GM18867 (cell line): Measurements from ENCODE around the gene FAM9B.
A peak's percentile ranks its signal among the peaks of the same experiment; 100 is the strongest.
"Not testable (repeated sequence)": the region's sequence is repeated elsewhere in the genome, so short reads cannot be mapped to it uniquely, and the experiment has no call there.

Source experiments
- ATAC-seq: cut with Tn5 transposase; IDR thresholded peaks from one replicate; pipeline ENCODE4 v1.9.1; 2021; ENCODE audit warnings: mild to moderate bottlenecking, moderate library complexity; ENCODE audit not compliant: unreplicated experiment

The FAM9B gene

DNA sequence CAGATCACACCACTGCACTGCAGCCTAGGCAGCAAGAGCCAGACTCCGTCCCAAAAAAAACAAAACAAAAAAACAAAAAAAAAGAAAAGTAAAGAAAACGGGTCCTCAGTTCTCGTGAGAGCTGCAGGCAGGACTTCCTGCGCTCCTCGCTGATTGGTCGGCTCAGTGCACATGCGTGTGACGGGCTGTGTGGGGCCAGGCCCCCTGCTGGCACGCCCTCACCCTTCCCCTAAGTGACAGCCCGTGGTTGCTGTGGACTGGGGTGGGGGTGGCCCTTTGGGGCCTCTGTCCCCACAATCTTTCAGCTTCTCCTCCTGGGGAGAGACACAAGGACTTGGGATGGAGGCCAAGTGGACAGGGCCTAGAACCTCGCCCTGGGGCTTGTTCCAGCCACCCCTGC is at the start of gene FAM9B:
Gene FAM9B (minus strand): TSS at position 139 of the 400 bp plus-strand sequence. CDS start 1,141 bp downstream, outside the sequence.
- ATAC-seq, result no peak

DNA sequence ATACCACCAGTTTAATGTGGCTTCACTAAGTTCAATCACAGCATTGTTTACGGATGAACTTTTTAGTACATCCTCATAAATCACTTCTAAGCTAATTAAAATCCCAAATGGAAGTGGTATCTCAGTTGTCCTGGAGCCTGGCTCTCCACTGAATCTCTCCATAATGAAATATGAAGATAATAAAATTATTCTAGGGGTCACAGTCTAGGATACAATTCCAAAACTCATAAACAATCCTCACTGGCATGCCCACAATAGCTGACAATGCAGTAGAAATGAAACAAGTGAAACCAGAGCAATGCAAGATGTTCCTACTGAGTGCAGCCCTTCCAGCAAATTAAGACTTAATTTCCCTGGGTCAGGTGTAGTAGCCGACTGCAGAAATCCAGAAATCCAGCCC is 47.3 kb upstream of the FAM9B start:
- ATAC-seq, result no peak

DNA sequence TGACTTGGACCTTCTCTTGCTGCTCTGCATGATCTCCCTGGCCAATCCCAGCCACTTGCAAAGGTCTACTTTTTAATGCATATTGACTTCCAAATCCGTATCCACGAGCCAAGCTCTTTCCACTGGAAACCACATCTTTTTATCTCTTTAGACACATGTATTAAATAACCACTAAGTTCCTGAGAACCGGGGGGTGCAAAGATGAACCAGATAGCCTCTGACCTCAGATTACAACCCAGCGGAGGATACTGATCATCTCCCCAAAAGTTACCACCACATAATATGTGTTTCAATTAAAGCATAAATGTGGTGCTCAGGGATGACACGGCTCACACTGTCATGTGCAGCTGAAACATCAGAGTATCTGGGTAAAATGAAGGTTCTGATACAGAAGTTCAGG is 40.4 kb upstream of the FAM9B start:
- no peak for ATAC-seq

DNA sequence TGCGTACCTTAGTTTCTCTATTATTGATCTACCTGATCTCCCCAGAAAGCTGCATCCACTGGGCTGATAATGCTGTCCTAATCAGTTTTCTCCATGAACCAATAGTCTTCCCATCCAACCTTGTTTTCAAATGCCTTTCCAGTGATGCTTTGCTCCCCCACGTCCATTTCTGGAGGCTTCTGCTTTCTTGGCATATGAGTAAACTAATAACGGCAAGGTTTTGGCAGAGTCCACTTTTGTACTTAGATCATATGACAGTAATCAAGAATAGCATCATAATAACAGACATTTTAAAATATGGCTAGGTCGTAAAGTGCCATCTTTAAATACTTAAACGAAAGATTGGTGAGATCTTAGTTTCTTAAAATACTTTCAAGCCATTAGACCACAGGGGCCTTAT is 38.4 kb upstream of the FAM9B start:
- ATAC-seq, result no peak

DNA sequence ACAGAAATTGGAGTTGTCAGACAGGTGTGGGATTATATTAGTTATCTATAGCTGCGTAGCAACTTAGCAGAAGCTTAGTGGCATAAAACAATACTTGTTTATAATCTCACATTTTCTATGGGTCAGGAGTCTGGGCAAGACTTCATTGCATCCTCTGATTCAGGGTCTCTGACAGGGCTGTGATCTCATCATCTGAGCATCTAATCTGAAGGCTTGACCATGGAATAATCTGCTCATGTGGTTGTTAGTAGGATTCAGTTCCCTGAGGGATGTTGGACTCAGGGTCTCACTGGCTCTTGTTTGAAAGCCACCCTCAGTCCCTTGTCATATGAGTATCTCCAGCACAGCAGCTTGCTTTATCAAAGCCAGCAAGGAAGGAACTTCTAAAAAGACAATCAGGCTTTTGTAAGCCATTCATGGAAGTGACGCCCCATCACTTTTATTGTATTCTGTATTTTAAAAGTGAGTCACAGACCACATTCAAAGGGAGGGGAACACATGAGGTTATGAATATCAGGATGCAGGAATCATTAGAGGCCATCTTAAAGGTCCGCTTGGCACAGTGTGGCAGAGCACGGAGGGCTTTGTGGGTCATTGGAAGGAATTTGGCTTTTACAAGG is 37.2 kb upstream of the FAM9B start:
- no peak for ATAC-seq

DNA sequence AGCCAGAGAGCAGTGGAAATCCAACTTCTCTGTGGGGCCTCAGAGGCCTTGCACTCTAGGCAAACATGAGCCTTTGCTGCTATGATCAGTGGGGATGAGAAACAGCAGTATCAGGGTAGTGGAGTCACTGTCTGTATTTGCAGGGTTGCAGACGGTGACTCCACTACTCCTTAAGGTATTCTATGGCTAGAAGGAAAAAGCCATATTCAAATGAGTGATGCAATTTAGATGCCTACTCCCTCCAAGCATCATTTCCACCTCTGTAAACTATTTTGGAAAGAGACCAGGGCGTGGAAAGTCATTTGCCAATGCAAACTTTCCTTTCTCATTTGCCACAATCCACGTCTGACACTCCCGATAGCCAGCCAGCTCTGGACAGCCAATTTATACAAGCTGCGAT is 35.6 kb upstream of the FAM9B start:
- ATAC-seq, result no peak

DNA sequence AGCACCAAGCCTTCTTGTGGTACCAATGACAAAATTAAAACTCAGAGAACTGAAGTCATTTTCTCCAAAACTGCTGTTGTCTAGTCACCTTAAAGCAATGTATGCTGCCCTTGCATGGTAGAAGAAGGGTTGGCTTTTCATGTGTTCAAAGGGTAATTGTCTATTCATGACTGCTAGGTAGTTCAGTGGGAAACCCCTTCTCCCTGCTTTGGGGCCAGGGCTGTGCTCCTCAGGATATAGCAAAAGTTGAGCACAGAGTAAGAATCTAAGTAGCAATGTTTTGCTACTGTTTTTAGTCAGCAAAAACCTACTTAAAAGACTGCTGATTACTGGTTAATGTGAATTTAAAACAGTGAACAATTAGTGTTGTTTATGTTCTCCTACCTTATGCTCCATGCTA is 30.8 kb upstream of the FAM9B start:
- no peak for ATAC-seq

DNA sequence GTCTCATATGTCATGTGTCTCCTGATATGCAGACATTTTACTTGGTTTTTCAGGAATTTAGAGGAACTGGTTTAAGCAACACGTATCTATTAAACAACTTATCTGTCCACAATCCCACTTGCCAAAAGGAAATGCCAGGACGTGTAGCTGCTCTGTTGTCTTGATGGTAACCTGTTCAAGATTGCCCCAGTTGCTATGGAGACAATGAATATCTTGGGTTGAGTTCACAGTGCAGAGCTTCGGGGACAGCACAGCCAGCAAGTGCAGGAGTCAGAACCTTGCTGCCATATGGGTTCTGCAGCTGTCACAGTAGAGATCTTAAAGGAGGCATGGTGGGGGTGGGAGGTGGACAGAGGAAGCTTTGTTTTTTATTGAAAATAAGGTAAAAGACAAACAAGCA is 28.7 kb upstream of the FAM9B start:
- no peak for ATAC-seq

DNA sequence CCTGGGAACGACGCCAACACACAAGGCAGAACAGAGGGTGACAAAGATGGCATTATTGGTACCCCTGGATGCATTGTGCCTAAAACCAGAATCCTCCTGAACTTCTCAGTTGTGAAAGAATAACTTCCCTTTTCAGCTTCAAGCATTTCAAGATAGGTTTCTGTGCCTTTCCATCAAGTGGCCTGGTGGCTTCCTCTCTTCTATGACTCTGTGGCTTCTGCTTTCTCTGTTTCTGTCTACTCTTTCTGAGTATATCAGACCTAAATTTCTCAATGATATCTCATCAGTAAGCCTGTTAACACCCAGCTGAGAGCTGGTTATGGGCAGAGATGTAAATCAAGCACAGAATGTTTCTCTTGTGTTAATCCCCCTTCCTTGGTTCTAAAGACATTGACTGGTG is 21.4 kb upstream of the FAM9B start:
- peak; percentile 53 for ATAC-seq

DNA sequence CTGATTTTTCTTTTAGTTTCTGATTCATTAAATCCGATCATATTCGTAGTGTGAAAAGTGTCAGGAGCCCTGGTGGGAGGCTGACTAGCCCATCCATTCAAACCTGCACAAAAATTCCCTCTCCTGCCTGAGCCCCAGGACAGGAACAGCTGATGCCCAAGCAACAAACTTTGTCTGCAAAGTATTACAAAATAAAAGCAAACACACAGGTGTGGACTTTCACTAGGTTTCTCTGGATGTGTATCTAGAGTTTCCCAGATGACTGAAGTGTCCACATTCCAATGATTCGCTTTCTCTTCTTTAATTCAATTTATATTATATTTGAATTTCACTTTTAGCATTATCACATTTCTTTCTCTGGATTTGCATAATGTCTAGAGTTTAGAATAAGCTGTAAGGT is 18.2 kb upstream of the FAM9B start:
- no peak for ATAC-seq

DNA sequence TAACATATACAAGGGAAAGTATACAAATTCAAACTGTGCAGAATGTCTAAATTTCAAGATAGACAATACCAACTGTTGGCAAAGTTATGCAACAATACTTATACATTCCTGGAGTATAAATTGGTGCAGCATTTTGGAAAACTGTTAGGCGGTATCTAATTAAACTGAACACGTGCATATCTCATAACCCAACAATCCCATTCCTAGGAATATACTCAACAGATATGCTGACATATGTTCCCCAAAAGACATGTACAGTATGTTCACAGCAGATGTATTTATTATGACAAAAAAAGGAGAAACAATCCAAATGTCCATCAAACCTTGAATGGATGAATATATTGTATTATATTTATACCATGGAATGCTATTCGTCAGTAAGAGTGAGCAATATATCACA is 16.4 kb upstream of the FAM9B start:
- ATAC-seq, result no peak

DNA sequence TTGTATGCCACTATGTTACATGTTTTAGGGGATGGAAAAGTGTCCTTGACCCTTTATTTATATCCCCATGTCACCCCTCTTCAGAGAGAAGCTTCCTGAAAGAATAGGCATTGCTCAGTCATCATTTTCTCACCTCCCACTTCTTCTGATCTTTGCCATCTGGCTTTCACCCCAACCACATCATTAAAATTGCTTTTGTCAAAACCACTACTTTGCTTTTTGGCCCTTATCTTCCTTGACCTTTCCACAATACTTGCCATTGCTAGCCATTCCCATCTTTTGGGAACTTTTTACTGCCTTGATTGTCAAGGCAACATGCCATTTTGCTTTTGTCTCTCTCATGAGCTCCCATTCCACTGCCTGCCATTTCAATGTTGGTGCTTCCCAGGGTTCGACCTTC is 14.9 kb upstream of the FAM9B start:
- ATAC-seq, result no peak

DNA sequence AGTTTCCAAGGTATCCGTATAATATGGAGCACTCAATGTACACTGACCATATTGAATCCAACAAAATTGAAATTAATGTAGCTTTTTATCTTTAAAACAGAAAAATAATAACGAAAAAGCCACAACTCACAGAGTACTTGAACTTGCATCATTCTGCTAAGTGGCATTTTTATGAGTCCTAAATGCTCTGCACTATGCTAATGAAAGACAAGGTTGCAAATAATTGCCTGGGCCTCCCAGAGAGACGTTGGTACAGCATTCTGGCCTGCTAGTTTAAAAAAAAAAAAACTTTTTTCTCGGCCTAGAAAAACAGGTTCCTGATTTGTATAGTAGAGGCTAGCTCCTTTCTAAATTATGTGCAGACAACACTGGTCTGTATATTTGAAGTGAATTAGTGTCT is 4.3 kb upstream of the FAM9B start:
- ATAC-seq, result no peak

DNA sequence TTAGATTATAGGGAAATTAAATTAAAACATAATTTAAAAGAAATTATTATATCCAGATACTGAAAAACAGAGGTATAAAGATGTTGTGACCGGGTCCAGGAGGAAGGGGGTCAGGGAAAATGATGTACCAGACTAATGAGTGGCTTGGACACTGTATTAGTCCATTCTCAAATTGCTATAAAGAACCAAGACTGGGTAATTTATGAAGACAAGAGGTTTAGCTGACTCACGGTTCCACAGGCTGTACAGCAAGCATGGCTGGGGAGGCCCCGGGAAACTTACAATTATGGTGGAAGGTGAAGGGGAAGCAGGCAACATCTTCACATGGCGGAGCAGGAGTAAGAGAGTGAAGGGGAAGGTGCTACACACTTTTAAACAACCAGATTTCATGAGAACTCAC is 3.4 kb upstream of the FAM9B start:
- ATAC-seq, result no peak

DNA sequence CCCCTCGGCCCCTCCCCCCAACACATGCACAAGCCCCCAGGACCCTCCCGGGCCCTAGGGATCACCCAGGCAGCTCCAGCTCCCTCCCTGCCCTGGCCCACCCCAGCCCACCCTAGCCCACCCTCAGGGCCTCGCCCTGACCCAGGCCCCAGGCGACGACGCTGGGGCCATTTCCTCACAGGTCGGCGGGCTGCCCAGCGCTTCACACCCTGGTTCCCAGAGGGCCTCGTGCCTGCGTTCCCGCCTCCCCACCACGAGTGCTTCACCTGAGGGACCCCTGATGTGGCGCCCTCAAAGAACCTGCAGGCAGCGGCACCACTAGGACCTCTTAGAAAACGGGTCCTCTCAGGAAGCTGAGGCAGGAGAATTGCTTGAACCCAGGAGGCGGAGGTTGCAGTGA is 341 bp downstream of the FAM9B start:
- no peak for ATAC-seq

DNA sequence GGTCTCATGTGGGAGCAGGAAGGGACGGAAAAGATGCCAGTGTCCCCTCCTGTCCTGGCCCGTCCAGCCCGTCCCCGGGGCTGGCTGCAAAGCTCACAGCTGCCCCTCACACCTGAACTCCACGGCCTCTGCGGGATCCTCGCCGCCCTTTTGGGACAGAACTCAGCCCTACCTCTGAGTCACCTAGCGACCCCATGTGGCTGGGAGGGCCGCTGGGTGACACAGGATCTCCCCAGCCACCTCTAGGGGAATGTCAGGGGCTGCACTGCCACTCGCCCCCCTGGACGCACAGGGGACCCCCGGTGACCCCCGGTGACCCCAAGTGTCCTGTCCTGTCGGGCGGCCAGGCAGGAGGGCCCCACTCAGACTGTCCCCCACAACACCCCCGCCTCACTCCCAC is 748 bp downstream of the FAM9B start:
- no peak for ATAC-seq

DNA sequence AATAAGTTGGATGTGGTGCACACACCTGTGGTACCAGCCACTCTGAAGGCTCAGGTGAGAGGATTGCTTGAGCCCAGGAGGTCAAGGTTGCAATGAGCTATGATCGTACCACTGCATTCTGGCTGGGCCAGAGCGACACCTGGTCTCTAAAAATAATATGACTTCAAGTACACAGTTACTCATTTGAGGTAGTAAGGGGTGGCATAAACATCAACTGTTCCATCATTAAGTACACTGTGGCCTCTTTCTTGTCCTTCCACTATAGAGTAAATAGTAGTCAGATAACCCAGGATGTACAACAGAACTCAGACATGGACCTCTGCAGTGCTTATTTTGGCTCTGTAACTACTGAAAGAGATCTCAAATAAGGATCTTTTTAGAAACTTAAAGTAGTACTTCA is 10.6 kb downstream of the FAM9B start:
- no peak for ATAC-seq

DNA sequence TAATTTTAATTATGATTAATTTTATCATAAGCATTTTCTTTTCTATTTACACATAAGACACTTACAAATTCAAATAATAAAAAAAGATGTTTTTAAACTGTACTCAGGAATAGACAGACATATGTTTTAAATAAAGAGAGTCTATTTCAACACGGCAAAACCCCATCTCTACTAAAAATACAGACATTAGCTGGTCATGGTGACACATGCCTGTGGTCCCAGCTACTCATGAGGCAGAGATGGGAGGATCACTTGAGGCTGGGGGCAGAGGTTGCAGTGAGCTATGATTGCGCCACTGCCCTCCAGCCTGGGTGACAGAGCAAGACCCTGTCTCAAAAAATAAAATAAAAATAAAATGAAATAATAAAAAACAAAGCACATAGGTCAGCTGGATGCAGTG is 14.8 kb downstream of the FAM9B start:
- no peak for ATAC-seq

DNA sequence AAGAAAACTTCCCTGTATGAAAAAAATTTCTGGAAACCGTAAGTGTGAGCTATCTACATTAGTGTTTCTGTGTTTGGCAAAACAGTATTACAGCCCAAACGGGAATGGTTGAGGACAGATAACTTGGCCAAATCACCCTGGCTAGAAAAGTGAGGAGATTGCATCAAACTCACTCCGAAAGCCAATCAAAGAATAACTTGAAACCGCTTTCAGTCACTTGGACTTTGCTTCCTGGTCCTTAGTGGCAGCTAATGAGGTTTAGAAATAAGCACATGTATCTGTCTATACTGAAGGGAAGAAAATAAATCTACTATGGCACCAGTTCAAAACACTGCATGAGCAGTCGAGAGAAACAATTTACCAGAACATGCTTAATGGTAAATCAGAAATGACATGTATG is 15.6 kb downstream of the FAM9B start:
- not testable (repeated sequence) for ATAC-seq

DNA sequence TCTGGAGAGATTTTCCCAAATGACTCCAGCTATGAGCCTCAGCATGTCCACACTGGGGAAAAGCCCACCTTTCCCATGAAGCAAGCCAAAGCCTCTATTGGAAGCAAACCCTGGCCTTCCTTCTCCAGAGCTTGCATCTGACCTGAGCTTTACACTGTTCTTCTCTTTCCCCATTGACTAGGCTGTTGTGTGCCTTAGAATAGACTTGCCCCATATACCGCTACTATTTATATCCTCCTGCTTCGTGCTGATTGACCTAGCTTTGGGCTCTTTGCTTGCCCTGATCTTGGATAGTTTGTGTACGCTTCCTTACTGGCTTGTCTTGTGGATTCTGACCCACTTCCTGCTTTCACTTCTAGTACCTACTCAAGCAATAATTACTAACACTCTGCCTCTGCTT is 30.9 kb downstream of the FAM9B start:
- ATAC-seq, result no peak

DNA sequence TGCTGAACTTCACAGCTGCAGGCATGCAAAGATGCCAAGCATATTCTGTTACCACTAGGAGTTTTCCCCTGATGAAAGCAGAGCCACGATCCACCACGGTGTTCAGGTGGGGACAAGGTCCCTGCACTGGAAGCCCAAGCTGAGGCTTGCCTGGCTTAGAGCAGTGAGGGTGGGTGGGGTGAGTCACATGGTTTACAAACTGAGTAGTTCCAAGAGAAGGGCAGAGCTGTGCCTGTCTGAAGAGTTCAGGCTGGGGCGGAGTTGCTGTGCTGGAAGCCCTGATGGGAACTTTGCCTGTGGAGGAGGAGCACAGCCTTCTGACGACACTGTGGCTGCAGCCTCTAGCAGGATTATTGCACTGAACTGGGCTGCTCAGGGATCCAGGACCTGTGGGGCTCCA is 45.5 kb downstream of the FAM9B start:
- no peak for ATAC-seq

DNA sequence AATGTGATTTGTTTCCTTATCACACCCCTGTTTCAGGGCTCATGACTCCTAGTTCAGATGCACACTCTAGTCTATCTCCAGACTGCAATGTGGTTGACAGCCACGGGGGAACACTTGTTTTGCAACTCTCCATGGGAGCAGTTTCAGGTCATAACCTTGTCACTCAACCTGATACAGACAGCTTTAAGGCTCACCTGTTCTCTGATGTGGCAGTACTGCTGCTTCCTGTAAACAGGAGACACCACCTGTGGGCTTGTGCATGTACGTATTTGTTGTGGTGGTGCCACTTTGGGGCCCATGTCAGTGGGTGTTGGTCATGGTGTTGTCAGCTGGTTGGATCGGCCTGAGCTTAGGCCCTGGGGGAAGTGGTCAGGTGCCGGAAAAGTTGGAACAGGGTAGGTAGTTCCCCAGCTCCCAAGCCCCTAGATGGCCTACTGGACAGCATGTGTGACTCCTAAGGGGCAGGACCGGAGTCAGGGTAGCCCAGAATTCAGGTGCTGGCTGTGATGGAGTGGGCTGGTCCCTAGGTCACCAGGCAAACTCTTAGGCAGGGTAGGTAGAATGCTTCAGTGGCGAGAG is 46.2 kb downstream of the FAM9B start:
- no peak for ATAC-seq

DNA sequence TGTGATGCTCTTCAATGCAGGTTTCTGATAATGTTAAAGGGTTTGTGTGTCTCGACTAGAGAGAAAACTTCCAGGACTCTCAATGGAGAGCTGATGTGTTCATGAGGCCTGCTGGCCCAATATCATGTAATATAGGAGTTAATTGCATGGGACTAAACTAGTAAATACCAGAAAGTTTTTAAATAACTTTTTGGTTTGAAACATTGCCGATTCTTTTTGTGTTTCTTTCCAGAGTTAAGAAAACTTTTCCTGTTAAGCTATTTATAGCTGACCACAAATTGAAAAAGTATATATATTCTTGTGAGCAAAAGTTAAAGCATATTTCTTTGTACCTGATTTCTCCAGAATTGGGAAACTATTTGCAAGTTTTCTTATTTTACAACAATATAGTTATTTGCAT is 49.7 kb downstream of the FAM9B start:
- no peak for ATAC-seq
